GM15510 (cell line): ENCODE results near the gene PPP1R37.

Experiments
- POLR2A ChIP-seq: IDR thresholded peaks from 3 replicates; pipeline ENCODE4 v1.6.1; 2011; ENCODE audit warnings: borderline replicate concordance; ENCODE audit not compliant: insufficient read length; ENCODE audit errors: extremely low read depth

Gene PPP1R37

DNA sequence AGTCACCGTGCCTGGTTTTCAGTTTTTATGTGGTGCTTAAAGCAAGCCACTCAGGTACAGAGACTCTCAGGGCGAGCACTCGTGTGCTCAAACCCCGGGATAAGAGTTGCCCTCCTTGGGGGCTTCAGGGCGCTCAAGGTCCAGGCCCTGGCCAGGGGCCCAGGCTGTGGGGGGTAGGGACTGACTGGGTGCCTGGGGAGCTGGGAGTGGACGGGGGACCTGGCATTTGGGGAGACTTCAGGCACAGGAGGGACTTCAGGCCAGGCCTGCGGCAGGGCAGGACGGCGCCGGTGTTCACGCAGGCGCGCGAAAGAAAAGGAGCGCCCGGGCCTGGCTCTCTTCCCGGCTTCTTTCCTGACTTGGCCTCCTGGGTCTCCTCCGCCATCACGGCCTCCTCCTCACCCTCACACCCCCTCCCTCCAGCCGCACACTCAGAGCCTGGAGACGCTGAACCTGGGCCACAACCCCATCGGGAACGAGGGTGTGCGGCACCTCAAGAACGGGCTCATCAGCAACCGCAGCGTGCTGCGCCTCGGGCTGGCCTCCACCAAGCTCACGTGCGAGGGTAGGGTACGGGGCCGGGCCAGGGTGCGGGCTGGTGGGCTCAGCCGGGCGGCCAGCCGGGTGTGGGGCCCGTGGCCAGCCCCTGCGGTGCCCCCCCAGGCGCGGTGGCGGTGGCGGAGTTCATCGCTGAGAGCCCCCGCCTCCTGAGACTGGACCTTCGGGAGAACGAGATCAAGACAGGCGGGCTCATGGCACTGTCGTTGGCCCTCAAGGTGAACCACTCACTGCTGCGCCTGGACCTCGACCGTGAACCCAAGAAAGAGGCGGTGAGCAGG lies 51.7 kb downstream of the PPP1R37 start:
- no peak for TF ChIP-seq POLR2A

DNA sequence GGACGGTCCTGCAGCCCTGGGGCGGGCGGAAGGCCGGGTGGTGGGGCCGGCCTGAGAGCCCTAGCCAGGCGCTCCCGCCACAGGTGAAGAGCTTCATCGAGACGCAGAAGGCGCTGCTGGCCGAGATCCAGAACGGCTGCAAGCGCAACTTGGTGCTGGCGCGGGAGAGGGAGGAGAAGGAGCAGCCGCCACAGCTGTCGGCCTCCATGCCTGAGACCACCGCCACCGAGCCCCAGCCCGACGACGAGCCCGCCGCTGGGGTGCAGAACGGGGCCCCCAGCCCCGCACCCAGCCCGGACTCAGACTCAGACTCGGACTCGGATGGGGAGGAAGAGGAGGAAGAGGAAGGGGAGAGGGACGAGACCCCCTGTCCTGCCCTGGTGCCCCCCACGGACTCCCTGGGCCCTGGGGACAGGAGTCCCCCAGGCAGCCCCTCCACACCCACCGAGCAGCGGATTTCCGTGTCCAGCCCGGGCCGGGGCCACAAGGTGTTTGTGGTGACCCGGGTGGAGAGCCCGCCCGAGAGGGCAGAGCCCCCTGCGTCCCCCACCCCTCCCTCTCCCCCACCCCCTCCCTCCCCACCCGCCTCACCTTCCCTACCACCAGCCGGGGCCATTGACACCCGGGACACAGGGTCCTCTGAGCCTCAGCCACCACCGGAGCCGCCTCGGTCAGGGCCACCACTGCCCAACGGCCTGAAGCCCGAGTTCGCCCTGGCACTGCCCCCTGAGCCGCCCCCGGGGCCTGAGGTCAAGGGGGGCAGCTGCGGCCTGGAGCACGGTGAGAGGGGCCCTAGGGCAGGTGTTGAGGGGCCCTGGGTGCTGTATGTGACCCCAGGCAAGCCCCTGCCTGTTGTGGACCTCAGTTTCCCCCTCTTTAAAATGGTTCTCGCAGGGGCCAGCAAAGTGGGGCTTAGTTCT lies 52.6 kb downstream of the PPP1R37 start:
- no peak for TF ChIP-seq POLR2A

DNA sequence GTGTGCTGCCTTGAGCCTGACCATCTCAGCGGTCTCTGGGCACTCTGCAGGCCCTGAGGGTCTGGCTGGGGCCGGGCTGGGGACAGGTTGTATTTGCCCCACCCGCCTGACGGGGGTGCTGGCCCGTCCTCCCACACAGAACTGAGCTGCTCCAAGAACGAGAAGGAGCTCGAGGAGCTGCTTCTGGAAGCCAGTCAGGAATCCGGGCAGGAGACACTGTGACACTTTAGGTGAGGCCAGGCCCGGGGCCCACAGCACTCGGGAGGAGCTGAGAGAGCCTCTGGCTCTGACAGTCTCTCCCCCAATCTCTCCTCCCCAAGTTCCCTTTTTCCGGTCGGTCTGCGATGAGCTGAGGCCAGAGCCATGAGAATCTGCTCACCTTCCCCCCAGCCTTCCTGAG lies 53.3 kb downstream of the PPP1R37 start:
- TF ChIP-seq POLR2A, result no peak

DNA sequence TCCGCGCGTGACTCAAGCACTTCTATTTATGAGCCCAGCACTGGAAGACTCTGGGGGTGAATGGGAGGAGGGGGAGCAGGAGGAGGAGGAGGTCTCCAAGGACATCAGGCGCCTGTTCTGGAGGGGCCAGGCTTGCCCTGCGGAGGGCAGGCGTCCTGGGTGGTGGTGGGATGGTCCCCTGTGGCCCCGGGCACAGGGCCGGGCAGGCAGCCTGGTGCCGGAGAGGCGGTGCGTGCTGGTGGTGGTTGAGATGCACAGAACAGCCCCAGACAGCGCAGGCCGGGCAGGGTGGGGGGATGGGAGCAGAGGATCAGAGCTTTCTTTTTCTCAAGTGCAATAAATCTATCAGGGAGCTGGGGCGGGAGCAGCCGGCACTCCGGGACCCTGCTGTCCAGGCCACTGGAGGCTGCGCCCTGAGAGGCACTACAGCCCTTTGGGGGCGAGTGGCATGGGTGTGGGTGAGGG lies 53.8 kb downstream of the PPP1R37 start:
- no peak for TF ChIP-seq POLR2A

DNA sequence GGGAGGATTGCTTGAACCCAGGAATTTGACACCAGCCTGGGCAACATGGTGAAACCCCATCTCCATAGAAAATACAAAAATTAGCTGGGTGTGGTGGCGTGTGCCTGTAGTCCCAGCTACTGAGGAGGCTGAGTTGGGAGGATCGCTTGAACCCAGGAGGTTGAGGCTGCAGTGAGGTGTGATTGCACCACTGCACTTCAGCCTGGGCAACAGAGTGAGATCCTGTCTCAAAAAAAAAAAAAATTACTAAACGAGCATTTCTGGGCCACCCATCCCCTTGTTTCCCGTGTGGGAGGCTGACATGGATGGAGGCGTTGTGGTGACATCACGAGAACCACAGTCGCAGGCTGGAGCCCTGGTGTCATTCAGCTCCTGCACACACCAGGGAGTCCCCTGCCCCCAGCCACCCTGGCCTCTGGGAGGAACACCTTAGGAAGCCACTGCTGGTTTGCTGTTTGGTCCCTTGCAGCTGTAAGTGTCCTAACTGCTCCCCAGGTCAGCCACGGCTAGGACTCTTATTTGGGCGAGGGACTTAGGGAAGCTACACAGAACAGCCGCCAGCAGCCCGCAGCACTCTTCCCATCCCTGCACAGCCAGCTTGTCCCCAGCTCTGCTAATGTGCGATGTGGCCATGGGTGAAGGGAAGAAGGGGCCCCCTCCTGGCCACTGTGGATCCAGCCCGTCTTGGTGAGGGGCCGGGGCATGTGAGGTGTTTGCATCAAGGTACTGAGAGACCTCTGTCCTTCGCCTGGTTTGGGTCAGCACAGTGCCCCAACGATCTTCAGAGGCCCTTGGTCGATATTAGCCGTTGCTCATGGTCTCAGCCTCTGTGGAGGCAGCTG lies 55.1 kb downstream of the PPP1R37 start:
- no peak for TF ChIP-seq POLR2A

DNA sequence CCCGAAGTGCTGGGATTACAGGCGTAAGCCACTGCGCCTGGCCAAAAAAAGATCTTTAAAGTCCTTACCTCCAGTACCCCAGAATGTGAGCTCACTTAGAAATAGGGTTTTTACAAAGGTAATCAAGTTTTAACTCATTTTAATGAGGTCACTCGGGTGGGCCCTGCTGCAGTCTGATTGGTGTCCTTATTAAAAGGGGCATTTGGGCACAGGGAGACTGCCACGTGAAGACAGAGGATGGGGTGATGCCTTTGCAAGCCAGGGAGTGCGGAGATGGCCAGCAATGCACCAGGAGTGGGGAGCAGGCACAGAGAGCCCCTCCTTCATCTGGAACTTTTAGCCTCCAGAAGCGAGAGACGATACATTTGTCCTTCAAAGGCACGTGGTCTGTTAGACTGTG lies 56.1 kb downstream of the PPP1R37 start:
- TF ChIP-seq POLR2A, result no peak

DNA sequence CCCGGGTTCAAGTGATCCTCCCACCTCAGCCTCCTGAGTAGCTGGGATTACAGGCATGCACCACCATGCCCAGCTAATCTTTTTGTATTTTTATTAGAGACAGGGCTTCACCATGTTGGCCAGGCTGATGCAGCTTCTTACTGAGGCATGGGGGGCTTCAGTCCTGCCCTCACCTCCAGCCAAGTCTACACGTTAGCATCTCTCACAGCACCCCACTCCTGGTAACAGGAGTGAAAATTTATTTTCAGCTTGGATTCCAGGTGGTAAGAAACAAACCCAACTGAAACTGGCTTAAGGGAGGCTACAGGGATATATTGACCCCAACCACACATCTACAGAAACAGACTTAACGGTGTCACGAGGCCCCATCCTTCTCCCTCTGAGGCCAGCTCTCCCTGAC lies 57.2 kb downstream of the PPP1R37 start:
- TF ChIP-seq POLR2A, result no peak

DNA sequence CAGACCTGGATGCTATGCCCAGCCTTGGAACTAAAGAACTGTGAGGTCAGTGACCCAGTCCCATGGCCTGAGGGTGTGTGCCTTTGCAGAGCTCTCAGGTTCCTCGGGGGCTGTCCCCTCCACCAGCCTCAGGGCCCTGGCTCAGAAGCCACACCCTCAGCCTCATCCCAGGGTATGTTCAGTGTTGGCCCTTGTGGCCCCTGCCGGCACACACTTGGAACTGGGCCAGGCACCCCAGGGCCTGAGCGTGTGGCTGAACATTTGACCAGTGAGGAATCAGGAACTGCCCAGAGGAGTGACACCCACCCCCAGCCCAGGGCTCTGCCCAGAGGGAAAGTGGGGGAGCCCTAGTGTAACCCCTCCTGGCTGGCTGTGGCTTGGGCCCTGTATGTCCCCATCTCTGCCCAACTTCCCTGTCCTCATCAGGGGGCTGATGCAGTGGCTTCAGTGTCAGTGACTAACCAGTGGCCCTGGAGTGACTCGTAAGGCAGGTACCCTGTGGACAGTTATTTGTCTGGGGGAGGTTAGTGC lies 57.8 kb downstream of the PPP1R37 start:
- TF ChIP-seq POLR2A, result no peak

DNA sequence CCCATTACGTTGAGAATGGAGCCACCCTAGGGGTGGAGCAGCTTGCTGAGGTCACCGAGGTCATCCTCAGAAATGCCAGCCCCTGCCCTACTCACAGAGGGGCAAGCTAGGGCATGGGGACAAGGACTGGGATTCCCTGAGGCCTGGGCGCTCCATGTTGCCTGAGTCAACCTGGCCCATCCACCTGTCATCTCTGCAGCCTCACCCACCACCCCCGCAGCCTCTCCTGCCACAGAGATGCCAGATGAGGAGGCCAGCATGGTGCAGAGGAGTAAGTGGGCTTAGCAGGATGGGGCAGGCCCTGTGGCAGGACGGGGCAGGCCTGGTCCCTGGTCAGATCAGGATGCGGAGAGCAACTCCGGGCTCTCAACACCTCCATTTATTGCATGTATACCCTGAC lies 58.3 kb downstream of the PPP1R37 start:
- no peak for TF ChIP-seq POLR2A

DNA sequence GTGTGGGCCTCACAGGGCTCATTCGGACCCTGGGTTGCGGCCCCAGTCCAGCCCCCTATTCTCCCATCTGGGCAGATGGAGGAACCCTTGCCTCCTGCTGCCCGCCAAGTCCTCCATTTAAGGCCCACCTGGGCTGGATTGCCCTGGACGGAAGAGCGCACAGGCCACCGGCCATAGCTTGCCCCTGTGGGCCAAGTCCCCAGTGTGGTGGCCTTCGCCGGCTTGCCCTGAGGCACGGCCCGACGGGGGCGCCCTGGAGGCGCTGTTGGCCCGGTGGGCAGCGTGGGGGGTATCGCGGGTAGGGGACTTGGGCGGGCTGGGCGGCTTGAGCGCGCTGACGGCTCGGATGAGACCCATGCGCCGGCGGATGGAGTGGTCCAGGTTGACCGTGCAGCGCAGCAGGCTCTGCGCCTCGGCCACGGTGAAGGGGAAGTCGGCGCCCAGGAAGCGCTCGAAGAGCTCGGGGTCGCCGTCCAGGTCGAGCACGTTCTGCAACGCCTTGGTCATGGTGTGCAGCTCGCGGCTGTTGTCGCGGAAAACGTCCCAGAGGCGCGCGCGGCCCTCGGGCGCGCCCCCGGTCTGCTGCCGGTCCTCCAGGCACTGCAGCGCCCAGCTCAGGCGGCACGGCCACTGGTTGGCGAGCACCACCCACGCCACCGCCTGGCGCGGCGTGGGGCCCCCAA lies 59.0 kb downstream of the PPP1R37 start:
- TF ChIP-seq POLR2A, result no peak

DNA sequence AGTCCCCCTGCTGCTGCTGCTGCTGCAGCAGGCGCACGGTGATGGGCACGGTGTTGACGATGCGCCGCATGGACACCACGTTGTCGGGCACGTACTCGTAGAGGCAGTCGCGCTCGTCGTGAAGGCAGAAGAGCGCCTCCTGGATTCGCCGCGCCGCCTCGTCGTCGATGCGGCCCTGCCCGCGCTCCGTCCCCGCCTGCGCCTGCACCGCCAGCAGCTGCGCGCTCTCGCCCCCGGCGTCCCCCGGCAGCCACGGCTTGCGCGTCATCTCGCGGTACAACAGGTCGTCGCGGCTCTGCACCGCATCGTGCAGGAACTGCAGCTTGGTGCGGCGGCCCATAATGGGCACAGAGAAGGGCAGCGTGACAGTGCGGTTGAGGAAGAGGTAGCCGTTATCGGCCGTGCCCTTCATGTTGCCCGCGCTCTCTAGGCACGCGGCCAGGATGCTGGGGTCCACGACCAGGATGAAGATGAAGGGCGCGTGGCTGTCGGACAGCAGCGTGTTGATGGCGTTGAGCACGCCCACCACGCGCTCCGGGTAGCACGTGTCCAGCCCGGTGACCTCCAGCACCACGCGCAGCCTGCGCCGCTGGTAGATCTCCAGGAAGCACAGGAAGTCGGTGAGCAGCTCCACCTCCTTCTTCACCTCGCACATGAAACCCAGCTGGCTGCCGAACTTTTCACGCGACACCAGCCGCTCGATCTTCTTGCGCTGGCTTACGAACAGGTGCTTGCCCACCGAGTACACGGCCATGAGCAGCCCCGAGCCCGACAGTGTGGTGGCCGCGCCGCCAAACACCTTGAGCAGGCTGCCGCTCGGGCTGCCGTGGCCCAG lies 59.7 kb downstream of the PPP1R37 start:
- TF ChIP-seq POLR2A, result no peak

DNA sequence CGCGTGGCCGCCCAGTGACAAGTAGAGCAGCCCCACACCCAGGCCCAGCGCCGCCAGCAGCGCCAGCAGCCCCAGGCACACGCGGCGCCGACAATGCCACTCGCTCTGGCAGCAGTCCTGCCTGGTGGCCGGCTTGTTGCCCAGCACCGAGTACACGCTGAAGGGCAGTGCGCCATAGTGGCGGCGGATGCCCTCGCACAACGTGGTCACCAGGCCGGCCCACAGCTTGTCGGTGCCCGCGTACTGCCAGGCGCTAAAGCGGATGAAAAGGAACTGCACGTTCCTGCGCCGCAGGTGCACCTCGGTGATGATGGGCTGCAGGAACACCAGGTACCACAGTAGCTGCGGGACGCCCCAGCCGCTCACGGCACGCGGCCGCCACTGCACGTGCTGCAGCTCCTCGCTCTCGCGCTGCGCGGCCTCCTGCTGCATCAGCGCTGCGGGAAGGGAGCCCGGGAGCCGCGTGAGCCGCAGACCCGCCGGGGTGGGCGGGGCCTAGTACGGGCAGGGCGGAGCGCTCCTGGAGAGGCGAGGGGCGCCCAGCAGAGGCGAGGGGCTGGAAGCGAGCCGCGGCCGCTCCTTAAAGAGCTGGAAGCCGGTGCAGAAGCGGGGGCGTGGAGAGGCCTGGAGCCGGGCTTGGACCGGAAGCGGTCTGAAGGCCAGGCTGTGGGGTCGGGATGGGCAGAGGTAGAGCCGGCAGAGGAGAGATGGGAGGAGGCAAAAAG lies 60.5 kb downstream of the PPP1R37 start:
- TF ChIP-seq POLR2A, result no peak
